ENCODE measurements around the gene ESYT3. TPM values are rescaled to one million over a fixed set of nuclear protein-coding genes. Genes with fewer than 3 reads are reported as not detected.

Gene ESYT3
- total and polyA plus RNA-seq, 2 of the 8 experiments (the other 6 are each of a cell fraction or from before 2014, with no cell fraction given), result 4.4 to 7.3 TPM

DNA sequence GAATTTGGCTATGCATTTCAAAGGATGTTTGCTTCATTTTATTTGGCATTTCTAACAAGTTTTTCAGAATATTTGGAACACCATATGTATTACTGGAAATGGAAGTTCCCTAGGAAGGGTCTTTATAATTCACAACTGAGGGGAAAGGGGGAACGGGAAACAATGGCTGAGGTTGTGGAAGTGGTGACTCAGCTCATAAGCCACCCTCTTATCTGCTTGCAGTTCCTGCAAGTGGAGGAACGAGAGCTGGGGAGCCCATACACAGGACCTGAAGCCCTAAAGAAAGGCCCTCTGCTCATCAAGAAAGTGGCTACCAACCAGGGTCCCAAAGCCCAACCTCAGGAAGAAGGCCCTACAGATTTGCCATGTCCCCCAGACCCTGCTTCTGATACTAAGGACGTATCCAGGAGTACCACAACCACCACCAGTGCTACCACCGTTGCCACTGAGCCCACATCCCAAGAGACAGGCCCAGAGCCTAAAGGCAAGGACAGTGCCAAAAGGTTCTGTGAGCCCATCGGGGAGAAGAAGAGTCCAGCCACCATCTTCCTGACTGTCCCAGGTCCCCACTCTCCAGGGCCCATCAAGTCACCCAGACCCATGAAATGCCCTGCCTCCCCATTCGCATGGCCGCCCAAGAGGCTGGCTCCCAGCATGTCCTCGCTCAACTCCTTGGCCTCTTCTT is 37.9 kb downstream of the ESYT3 start (continued):
- TF ChIP-seq, protein P1, sequence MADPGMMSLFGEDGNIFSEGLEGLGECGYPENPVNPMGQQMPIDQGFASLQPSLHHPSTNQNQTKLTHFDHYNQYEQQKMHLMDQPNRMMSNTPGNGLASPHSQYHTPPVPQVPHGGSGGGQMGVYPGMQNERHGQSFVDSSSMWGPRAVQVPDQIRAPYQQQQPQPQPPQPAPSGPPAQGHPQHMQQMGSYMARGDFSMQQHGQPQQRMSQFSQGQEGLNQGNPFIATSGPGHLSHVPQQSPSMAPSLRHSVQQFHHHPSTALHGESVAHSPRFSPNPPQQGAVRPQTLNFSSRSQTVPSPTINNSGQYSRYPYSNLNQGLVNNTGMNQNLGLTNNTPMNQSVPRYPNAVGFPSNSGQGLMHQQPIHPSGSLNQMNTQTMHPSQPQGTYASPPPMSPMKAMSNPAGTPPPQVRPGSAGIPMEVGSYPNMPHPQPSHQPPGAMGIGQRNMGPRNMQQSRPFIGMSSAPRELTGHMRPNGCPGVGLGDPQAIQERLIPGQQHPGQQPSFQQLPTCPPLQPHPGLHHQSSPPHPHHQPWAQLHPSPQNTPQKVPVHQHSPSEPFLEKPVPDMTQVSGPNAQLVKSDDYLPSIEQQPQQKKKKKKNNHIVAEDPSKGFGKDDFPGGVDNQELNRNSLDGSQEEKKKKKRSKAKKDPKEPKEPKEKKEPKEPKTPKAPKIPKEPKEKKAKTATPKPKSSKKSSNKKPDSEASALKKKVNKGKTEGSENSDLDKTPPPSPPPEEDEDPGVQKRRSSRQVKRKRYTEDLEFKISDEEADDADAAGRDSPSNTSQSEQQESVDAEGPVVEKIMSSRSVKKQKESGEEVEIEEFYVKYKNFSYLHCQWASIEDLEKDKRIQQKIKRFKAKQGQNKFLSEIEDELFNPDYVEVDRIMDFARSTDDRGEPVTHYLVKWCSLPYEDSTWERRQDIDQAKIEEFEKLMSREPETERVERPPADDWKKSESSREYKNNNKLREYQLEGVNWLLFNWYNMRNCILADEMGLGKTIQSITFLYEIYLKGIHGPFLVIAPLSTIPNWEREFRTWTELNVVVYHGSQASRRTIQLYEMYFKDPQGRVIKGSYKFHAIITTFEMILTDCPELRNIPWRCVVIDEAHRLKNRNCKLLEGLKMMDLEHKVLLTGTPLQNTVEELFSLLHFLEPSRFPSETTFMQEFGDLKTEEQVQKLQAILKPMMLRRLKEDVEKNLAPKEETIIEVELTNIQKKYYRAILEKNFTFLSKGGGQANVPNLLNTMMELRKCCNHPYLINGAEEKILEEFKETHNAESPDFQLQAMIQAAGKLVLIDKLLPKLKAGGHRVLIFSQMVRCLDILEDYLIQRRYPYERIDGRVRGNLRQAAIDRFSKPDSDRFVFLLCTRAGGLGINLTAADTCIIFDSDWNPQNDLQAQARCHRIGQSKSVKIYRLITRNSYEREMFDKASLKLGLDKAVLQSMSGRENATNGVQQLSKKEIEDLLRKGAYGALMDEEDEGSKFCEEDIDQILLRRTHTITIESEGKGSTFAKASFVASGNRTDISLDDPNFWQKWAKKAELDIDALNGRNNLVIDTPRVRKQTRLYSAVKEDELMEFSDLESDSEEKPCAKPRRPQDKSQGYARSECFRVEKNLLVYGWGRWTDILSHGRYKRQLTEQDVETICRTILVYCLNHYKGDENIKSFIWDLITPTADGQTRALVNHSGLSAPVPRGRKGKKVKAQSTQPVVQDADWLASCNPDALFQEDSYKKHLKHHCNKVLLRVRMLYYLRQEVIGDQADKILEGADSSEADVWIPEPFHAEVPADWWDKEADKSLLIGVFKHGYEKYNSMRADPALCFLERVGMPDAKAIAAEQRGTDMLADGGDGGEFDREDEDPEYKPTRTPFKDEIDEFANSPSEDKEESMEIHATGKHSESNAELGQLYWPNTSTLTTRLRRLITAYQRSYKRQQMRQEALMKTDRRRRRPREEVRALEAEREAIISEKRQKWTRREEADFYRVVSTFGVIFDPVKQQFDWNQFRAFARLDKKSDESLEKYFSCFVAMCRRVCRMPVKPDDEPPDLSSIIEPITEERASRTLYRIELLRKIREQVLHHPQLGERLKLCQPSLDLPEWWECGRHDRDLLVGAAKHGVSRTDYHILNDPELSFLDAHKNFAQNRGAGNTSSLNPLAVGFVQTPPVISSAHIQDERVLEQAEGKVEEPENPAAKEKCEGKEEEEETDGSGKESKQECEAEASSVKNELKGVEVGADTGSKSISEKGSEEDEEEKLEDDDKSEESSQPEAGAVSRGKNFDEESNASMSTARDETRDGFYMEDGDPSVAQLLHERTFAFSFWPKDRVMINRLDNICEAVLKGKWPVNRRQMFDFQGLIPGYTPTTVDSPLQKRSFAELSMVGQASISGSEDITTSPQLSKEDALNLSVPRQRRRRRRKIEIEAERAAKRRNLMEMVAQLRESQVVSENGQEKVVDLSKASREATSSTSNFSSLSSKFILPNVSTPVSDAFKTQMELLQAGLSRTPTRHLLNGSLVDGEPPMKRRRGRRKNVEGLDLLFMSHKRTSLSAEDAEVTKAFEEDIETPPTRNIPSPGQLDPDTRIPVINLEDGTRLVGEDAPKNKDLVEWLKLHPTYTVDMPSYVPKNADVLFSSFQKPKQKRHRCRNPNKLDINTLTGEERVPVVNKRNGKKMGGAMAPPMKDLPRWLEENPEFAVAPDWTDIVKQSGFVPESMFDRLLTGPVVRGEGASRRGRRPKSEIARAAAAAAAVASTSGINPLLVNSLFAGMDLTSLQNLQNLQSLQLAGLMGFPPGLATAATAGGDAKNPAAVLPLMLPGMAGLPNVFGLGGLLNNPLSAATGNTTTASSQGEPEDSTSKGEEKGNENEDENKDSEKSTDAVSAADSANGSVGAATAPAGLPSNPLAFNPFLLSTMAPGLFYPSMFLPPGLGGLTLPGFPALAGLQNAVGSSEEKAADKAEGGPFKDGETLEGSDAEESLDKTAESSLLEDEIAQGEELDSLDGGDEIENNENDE (IDR thresholded peaks at IDR 0.05; ENCODE audit: insufficient replicate concordance, low read length), result no peak
- TF ChIP-seq CREB1 (IDR thresholded peaks at IDR 0.05) (no peak), SP1 (IDR thresholded peaks at IDR 0.05; ENCODE audit: low read depth, low read length) (no peak), RXRA (IDR thresholded peaks at IDR 0.05; ENCODE audit: insufficient read depth, low read depth, low read length) (no peak), BACH1 (IDR thresholded peaks at IDR 0.05; ENCODE audit: low read length) (no peak), GABPA (IDR thresholded peaks at IDR 0.05; ENCODE audit: borderline replicate concordance, insufficient read depth, low read length) (no peak)

All from H1 (cell line).